ENCODE measurements around the gene ADTRP. TPM values are rescaled to one million over a fixed set of nuclear protein-coding genes. Genes with fewer than 3 reads are reported as not detected.

Gene ADTRP
- total and polyA plus RNA-seq, 2 donors (not counting 1 experiment from before 2014, with no cell fraction given): 0.18 to 1.2 TPM

Small RNAs within 50 kb of the gene (small RNA-seq; reads per million reads assigned to genes)
- gene RF00272 (ENCODE audit: insufficient read length, low read depth, low replicate concordance): not detected

Other genes with a start within 250 kb of the ADTRP start
- 3.2 and 3.4 TPM in 2 replicates for gene TMEM170B, start 241.1 kb downstream of the ADTRP start, total RNA-seq
- gene TMEM170B, start 241.1 kb downstream of the ADTRP start, polyA plus RNA-seq: 0.64 and 1.1 TPM in 2 replicates
- gene HIVEP1, start 233.5 kb upstream of the ADTRP start, total RNA-seq: 96.1 and 96.5 TPM in 2 replicates
- gene HIVEP1, start 233.5 kb upstream of the ADTRP start, polyA plus RNA-seq: 11.3 and 15.2 TPM in 2 replicates

All from B cell (primary cell).